ENCODE results near the gene CBLB. TPM values are rescaled to one million over a fixed set of nuclear protein-coding genes. Genes with fewer than 3 reads are reported as not detected.

CBLB gene
- total RNA-seq, 4 donors from 2014 or later, result 14.8 to 46.4 (median 21.6) TPM

GRCh38 chr3:105653868-105654267 lies 214.9 kb downstream of the CBLB start:
- no peak overlapping the region for H3K27ac ChIP-seq
- no peaks in the 10 kb centered on the region for H3K27me3 ChIP-seq
- TF ChIP-seq CTCF (IDR thresholded peaks at IDR 0.05 in 4 of 5, conservative IDR thresholded peaks at IDR 0.05 in 1 of 5) (no peak), POLR2A (IDR thresholded peaks at IDR 0.05) (no peak)
- H3K4me1 ChIP-seq, result no peaks in the 10 kb centered on the region
- in situ Hi-C loops (cut with MboI; ENCODE audit: low sequenced_read_pairs in 4 of 4), result no loop called here
- peaks cover 0 to 18% of the 10 kb centered on the region in 2 donors for H3K36me3 ChIP-seq
- ATAC-seq (no peak), DNase-seq (no peak)
- intact Hi-C loops (cut with DNase I; ENCODE audit: low total_unique reads), result no loop called here
- no peaks in the 10 kb centered on the region for H3K9me3 ChIP-seq
- H3K4me3 ChIP-seq, result no peak overlapping the region

- in situ Hi-C loops (cut with MboI; ENCODE audit: low sequenced_read_pairs in 4 of 4) (no loop called here), intact Hi-C loops (cut with DNase I; ENCODE audit: low total_unique reads) (no loop called here)
- Histone ChIP-seq H3K4me3 (no peak overlapping the region), H3K27me3 (no peaks in the 10 kb centered on the region), H3K9me3 (no peaks in the 10 kb centered on the region), H3K4me1 (no peaks in the 10 kb centered on the region), H3K27ac (no peak overlapping the region), H3K36me3 (peaks cover 0 to 11% of the 10 kb centered on the region in 2 donors)
- TF ChIP-seq POLR2A (IDR thresholded peaks at IDR 0.05) (no peak), CTCF (IDR thresholded peaks at IDR 0.05 in 4 of 5, conservative IDR thresholded peaks at IDR 0.05 in 1 of 5) (no peak)
- ATAC-seq (no peak), DNase-seq (no peak)
These were observed 215.6 kb downstream of the CBLB start for GRCh38 chr3:105653166-105653565.

- in situ Hi-C loops (cut with MboI; ENCODE audit: low sequenced_read_pairs in 4 of 4) (no loop called here), intact Hi-C loops (cut with DNase I; ENCODE audit: low total_unique reads) (no loop called here)
- Histone ChIP-seq H3K4me1 (no peaks in the 10 kb centered on the region), H3K27ac (no peak overlapping the region), H3K36me3 (no peaks in the 10 kb centered on the region), H3K27me3 (no peaks in the 10 kb centered on the region), H3K9me3 (no peaks in the 10 kb centered on the region), H3K4me3 (no peak overlapping the region)
- no peak for DNase-seq
- no peak for TF ChIP-seq CTCF (IDR thresholded peaks at IDR 0.05 in 4 of 5, conservative IDR thresholded peaks at IDR 0.05 in 1 of 5)
- ATAC-seq, result no peak
These were observed 219.3 kb downstream of the CBLB start for GRCh38 chr3:105649480-105649879.

DNA sequence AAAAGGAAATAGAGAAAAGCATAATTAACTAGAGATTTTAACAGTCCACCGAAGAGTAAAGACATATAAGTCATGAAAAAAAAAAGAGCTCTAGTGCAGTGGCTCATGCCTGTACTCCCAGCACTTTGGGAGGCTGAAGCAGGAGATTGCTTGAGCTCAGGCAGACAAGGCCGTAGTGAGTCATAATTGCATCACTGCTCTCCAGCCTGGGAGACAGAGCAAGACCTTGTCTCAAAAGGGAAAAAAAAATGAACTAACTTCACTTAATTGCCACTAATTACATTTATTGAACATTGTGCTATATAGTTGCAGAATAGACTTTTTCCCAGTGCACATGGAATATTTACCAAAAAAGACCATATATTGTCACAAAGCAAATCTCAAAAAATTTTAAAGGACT lies 221.8 kb downstream of the CBLB start:
- no peaks in the 10 kb centered on the region for H3K9me3 ChIP-seq
- TF ChIP-seq POLR2A (IDR thresholded peaks at IDR 0.05), result no peak
- TF ChIP-seq CTCF (IDR thresholded peaks at IDR 0.05 in 4 of 5, conservative IDR thresholded peaks at IDR 0.05 in 1 of 5), result no peak
- in situ Hi-C loops (cut with MboI; ENCODE audit: low sequenced_read_pairs in 4 of 4) (no loop called here), intact Hi-C loops (cut with DNase I; ENCODE audit: low total_unique reads) (no loop called here)
- DNase-seq, result no peak
- no peaks in the 10 kb centered on the region for H3K27me3 ChIP-seq
- no peak for ATAC-seq
- H3K27ac ChIP-seq, result no peak overlapping the region
- no peaks in the 10 kb centered on the region for H3K4me1 ChIP-seq
- H3K4me3 ChIP-seq, result no peak overlapping the region
- H3K36me3 ChIP-seq, result no peaks in the 10 kb centered on the region

- H3K36me3 ChIP-seq, result no peaks in the 10 kb centered on the region
- ATAC-seq (no peak), DNase-seq (no peak)
- H3K27me3 ChIP-seq, result no peaks in the 10 kb centered on the region
- H3K4me3 ChIP-seq, result no peak overlapping the region
- no peaks in the 10 kb centered on the region for H3K9me3 ChIP-seq
- TF ChIP-seq CTCF (IDR thresholded peaks at IDR 0.05 in 4 of 5, conservative IDR thresholded peaks at IDR 0.05 in 1 of 5), result no peak
- no peak for TF ChIP-seq POLR2A (IDR thresholded peaks at IDR 0.05)
- no peaks in the 10 kb centered on the region for H3K4me1 ChIP-seq
- in situ Hi-C loops (cut with MboI; ENCODE audit: low sequenced_read_pairs in 4 of 4), result no loop called here
- intact Hi-C loops (cut with DNase I; ENCODE audit: low total_unique reads), result no loop called here
- H3K27ac ChIP-seq, result no peak overlapping the region
These were observed 229.7 kb downstream of the CBLB start for GRCh38 chr3:105639131-105639530.

Data from gastrocnemius medialis (tissue), 4 donors.